ENCODE data around the gene PHTF2. TPM values are rescaled to one million over a fixed set of nuclear protein-coding genes. Genes with fewer than 3 reads are reported as not detected.

Gene PHTF2
- total RNA-seq, 2 experiments from 2014 or later, result 24.5 to 25.3 TPM

DNA sequence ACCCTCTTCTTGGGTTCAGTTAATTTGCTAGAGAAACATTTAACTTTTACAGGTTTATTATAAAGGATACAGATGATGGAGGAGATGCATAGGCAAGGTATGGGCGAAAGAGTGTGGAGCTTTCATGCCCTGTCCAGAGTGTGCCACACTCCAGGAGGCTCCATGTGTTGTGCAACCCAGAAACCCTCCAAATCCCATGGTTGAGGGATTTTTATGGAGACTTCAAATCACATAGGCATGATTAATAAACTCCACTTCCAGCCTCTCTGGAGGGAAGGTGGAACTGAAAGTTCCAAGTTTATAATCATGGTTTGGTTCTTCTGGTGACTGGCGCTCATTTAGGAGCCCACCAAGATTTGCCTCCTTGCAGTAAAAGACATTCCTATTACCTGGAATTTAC is 159.9 kb downstream of the PHTF2 start:
- H3K9me3 Mint-ChIP-seq, result no peaks in the 10 kb centered on the region
- intact Hi-C loops (cut with micrococcal nuclease), result no loop called here
- no peak for DNase-seq
- H3K27me3 Mint-ChIP-seq (ENCODE audit: low read depth), result no peaks in the 10 kb centered on the region
- H3K27ac Mint-ChIP-seq, result no peak overlapping the region
- CTCF ChIA-PET, result no interaction called here
- H3K36me3 Mint-ChIP-seq (ENCODE audit: low read depth), result no peaks in the 10 kb centered on the region
- H3K4me3 Mint-ChIP-seq, result no peak overlapping the region
- no peaks in the 10 kb centered on the region for H3K4me1 Mint-ChIP-seq (ENCODE audit: low read depth)

- no peaks in the 10 kb centered on the region for H3K36me3 Mint-ChIP-seq (ENCODE audit: low read depth)
- no peaks in the 10 kb centered on the region for H3K27me3 Mint-ChIP-seq (ENCODE audit: low read depth)
- H3K27ac Mint-ChIP-seq, result no peak overlapping the region
- H3K9me3 Mint-ChIP-seq, result no peaks in the 10 kb centered on the region
- no peaks in the 10 kb centered on the region for H3K4me1 Mint-ChIP-seq (ENCODE audit: low read depth)
- CTCF ChIA-PET, result no interaction called here
- intact Hi-C loops (cut with micrococcal nuclease), result no loop called here
- DNase-seq, result no peak
- no peak overlapping the region for H3K4me3 Mint-ChIP-seq
These were observed 160.5 kb downstream of the PHTF2 start for GRCh38 chr7:77959080-77959479.

- Mint-ChIP-seq H3K4me1 (ENCODE audit: low read depth) (no peaks in the 10 kb centered on the region), H3K27ac (no peak overlapping the region), H3K9me3 (no peaks in the 10 kb centered on the region), H3K27me3 (ENCODE audit: low read depth) (no peaks in the 10 kb centered on the region), H3K36me3 (ENCODE audit: low read depth) (no peaks in the 10 kb centered on the region), H3K4me3 (no peak overlapping the region)
- intact Hi-C loops (cut with micrococcal nuclease), result no loop called here
- CTCF ChIA-PET, result no interaction called here
- no peak for DNase-seq
These were observed 161.8 kb downstream of the PHTF2 start for GRCh38 chr7:77960336-77960735.

GRCh38 chr7:77967429-77967828 is 168.9 kb downstream of the PHTF2 start:
- no peaks in the 10 kb centered on the region for H3K9me3 Mint-ChIP-seq
- no peak overlapping the region for H3K4me3 Mint-ChIP-seq
- no peaks in the 10 kb centered on the region for H3K36me3 Mint-ChIP-seq (ENCODE audit: low read depth)
- H3K4me1 Mint-ChIP-seq (ENCODE audit: low read depth), result no peaks in the 10 kb centered on the region
- CTCF ChIA-PET, result no interaction called here
- no peaks in the 10 kb centered on the region for H3K27me3 Mint-ChIP-seq (ENCODE audit: low read depth)
- no peak overlapping the region for H3K27ac Mint-ChIP-seq
- intact Hi-C loops (cut with micrococcal nuclease), result no loop called here
- no peak for DNase-seq

DNA sequence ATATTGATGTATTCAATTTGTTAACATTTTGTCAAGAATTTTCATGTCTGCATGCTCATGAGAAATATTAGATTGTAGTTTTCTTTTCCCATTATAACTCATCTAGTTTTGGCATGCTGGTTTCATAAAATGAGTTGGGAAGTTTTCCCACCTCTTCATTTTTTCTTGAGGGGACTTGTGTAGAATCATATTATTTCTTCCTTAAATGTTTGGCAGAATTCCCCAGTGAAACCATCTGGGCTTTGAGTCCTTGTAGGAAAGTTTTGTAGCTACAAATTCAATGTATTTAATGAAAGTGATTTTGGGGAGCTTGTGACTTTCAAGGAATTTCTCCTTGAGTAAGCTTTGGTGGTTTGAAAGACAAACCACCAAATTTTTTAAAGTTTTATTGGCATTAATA is 173.2 kb downstream of the PHTF2 start:
- intact Hi-C loops (cut with micrococcal nuclease), result no loop called here
- CTCF ChIA-PET, result no interaction called here
- no peak overlapping the region for H3K27ac Mint-ChIP-seq
- DNase-seq, result no peak
- no peaks in the 10 kb centered on the region for H3K9me3 Mint-ChIP-seq
- H3K4me3 Mint-ChIP-seq, result no peak overlapping the region
- H3K36me3 Mint-ChIP-seq (ENCODE audit: low read depth), result no peaks in the 10 kb centered on the region
- H3K4me1 Mint-ChIP-seq (ENCODE audit: low read depth), result peaks cover 5% of the 10 kb centered on the region
- no peaks in the 10 kb centered on the region for H3K27me3 Mint-ChIP-seq (ENCODE audit: low read depth)

DNA sequence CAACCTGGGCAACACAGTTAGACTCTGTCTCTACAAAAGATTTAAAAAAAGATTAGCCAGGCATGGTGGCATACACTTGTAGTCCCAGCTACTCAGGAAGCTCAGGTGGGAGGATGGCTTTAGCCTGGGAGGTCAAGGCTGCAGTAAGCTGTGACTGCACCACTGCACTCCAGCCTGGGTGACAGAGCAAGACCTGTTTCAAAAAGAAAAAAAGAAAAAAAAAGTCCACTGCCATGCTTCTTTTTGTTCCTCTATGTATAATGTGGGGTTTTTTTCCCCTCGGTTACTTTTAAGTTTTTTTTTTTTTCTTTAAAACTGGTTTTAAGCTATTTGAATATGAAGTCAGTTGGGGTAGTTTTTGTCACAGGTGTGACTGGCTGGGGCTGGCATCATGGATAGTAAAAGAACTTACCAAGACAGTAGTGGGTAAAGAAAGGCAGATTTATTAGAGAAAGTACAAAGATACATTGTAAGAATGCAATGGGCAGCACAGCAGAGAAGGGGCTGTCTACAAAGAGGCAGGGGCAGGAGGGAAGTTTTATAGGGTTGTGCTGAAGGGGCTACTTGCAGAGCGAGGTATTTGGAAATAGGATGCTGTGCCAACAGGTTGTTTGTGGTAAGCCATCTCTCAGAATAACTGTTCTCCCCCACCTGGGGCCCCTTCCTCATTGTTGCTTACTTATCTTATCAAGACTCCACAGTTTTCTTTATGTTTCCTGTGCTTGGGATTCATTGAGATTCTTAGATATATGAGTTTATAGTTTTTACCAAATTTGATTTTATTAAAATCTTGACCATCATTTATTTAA is 177.3 kb downstream of the PHTF2 start:
- intact Hi-C loops (cut with micrococcal nuclease), result no loop called here
- Mint-ChIP-seq H3K9me3 (no peaks in the 10 kb centered on the region), H3K4me1 (ENCODE audit: low read depth) (peaks cover 5% of the 10 kb centered on the region), H3K27me3 (ENCODE audit: low read depth) (peaks cover under 1% of the 10 kb centered on the region), H3K36me3 (ENCODE audit: low read depth) (no peaks in the 10 kb centered on the region), H3K4me3 (no peak overlapping the region), H3K27ac (no peak overlapping the region)
- DNase-seq, result no peak
- CTCF ChIA-PET, result interaction anchor here (0.6 kb wide), 1 partner anchor 329 kb away, joined by 3 read pairs; no protein-coding TSS in a partner anchor

GRCh38 chr7:77979219-77979618 is 180.6 kb downstream of the PHTF2 start:
- DNase-seq, result no peak
- CTCF ChIA-PET, result no interaction called here
- intact Hi-C loops (cut with micrococcal nuclease), result no loop called here
- no peaks in the 10 kb centered on the region for H3K36me3 Mint-ChIP-seq (ENCODE audit: low read depth)
- peaks cover 2% of the 10 kb centered on the region for H3K27me3 Mint-ChIP-seq (ENCODE audit: low read depth)
- no peak overlapping the region for H3K4me3 Mint-ChIP-seq
- H3K27ac Mint-ChIP-seq, result no peak overlapping the region
- H3K4me1 Mint-ChIP-seq (ENCODE audit: low read depth), result peaks cover 5% of the 10 kb centered on the region
- H3K9me3 Mint-ChIP-seq, result no peaks in the 10 kb centered on the region

GRCh38 chr7:77980087-77980713 is 181.6 kb downstream of the PHTF2 start:
- H3K36me3 Mint-ChIP-seq (ENCODE audit: low read depth), result no peaks in the 10 kb centered on the region
- peaks cover 5% of the 10 kb centered on the region for H3K4me1 Mint-ChIP-seq (ENCODE audit: low read depth)
- no peak overlapping the region for H3K27ac Mint-ChIP-seq
- no peak overlapping the region for H3K4me3 Mint-ChIP-seq
- CTCF ChIA-PET, result no interaction called here
- intact Hi-C loops (cut with micrococcal nuclease), result no loop called here
- no peak for DNase-seq
- peaks cover 2% of the 10 kb centered on the region for H3K27me3 Mint-ChIP-seq (ENCODE audit: low read depth)
- no peaks in the 10 kb centered on the region for H3K9me3 Mint-ChIP-seq

- H3K4me1 Mint-ChIP-seq (ENCODE audit: low read depth), result no peaks in the 10 kb centered on the region
- H3K36me3 Mint-ChIP-seq (ENCODE audit: low read depth), result no peaks in the 10 kb centered on the region
- H3K4me3 Mint-ChIP-seq, result no peak overlapping the region
- no peak overlapping the region for H3K27ac Mint-ChIP-seq
- no peaks in the 10 kb centered on the region for H3K9me3 Mint-ChIP-seq
- no peak for DNase-seq
- H3K27me3 Mint-ChIP-seq (ENCODE audit: low read depth), result peaks cover 2% of the 10 kb centered on the region
- CTCF ChIA-PET, result interaction anchor here (0.8 kb wide), 1 partner anchor 57 kb away, joined by 3 read pairs; no protein-coding TSS in a partner anchor
- intact Hi-C loops (cut with micrococcal nuclease), result no loop called here
These were observed 184.5 kb downstream of the PHTF2 start for GRCh38 chr7:77982926-77983550.

- Mint-ChIP-seq H3K9me3 (no peaks in the 10 kb centered on the region), H3K4me3 (no peak overlapping the region)
- intact Hi-C loops (cut with micrococcal nuclease), result no loop called here
These were observed 185.4 kb downstream of the PHTF2 start for GRCh38 chr7:77983973-77984372.

GRCh38 chr7:77985232-77985973 is 186.8 kb downstream of the PHTF2 start:
- Mint-ChIP-seq H3K9me3 (no peaks in the 10 kb centered on the region), H3K4me1 (ENCODE audit: low read depth) (no peaks in the 10 kb centered on the region), H3K27ac (no peak overlapping the region), H3K27me3 (ENCODE audit: low read depth) (peaks cover 4% of the 10 kb centered on the region), H3K4me3 (no peak overlapping the region), H3K36me3 (ENCODE audit: low read depth) (no peaks in the 10 kb centered on the region)
- DNase-seq, result no peak
- intact Hi-C loops (cut with micrococcal nuclease), result no loop called here
- CTCF ChIA-PET, result no interaction called here

More at GRCh38 chr7:77983973-77984372, 185.4 kb downstream of the PHTF2 start:
- DNase-seq, result no peak
- Mint-ChIP-seq H3K36me3 (ENCODE audit: low read depth) (no peaks in the 10 kb centered on the region), H3K4me1 (ENCODE audit: low read depth) (no peaks in the 10 kb centered on the region), H3K27ac (no peak overlapping the region), H3K27me3 (ENCODE audit: low read depth) (peaks cover 2% of the 10 kb centered on the region)
- CTCF ChIA-PET, result no interaction called here

GRCh38 chr7:77985974-77986339 is 187.4 kb downstream of the PHTF2 start:
- Mint-ChIP-seq H3K27me3 (ENCODE audit: low read depth) (peaks cover 3% of the 10 kb centered on the region), H3K4me1 (ENCODE audit: low read depth) (no peaks in the 10 kb centered on the region), H3K4me3 (no peak overlapping the region), H3K36me3 (ENCODE audit: low read depth) (no peaks in the 10 kb centered on the region), H3K27ac (no peak overlapping the region), H3K9me3 (no peaks in the 10 kb centered on the region)
- intact Hi-C loops (cut with micrococcal nuclease), result no loop called here
- no peak for DNase-seq
- CTCF ChIA-PET, result no interaction called here
